HL-60 (cell line): ENCODE data around the gene TFB2M.

Source experiments
- CTCF ChIP-seq: IDR thresholded peaks from one replicate; pipeline ENCODE4 v1.5.1; 2011; ENCODE audit warnings: low read length, control low read depth, inconsistent platforms; ENCODE audit not compliant: insufficient read depth
- POLR2AphosphoS5 ChIP-seq: IDR thresholded peaks from 2 replicates; pipeline ENCODE4 v1.6.1; 2012; ENCODE audit warnings: low read depth
- SPI1 ChIP-seq: IDR thresholded peaks from 2 replicates; pipeline ENCODE4 v1.6.1; 2012; ENCODE audit warnings: low read depth, mild to moderate bottlenecking, borderline replicate concordance

GRCh38 chr1:246567646-246568235, 1.7 kb upstream of the TFB2M start:
- TF ChIP-seq CTCF (no peak), POLR2AphosphoS5 (no peak), SPI1 (no peak)
